ENCODE data around the gene IGF1R.

- TF ChIP-seq E2F1 (CRISPR knock-in tag; IDR thresholded peaks at IDR 0.05) (no peak), ATF2 (CRISPR knock-in tag; IDR thresholded peaks at IDR 0.05; ENCODE audit: borderline replicate concordance, low read depth) (no peak), FOXP1 (CRISPR knock-in tag; IDR thresholded peaks at IDR 0.05; ENCODE audit: borderline replicate concordance) (no peak), CTCF (IDR thresholded peaks at IDR 0.05) (peak; percentile 51), PREB (CRISPR knock-in tag; IDR thresholded peaks at IDR 0.05; ENCODE audit: borderline replicate concordance) (no peak), TP53 (CRISPR knock-in tag; IDR thresholded peaks at IDR 0.05) (no peak), FOXJ3 (CRISPR knock-in tag; IDR thresholded peaks at IDR 0.05; ENCODE audit: borderline replicate concordance) (no peak), USF1 (CRISPR knock-in tag; IDR thresholded peaks at IDR 0.05) (no peak), RORB (CRISPR knock-in tag; IDR thresholded peaks at IDR 0.05) (no peak), HMGXB4 (CRISPR knock-in tag; IDR thresholded peaks at IDR 0.05) (no peak), STAT6 (CRISPR knock-in tag; conservative IDR thresholded peaks at IDR 0.05; ENCODE audit: low read depth) (no peak), ATF3 (CRISPR knock-in tag; conservative IDR thresholded peaks at IDR 0.05) (no peak), JUN (CRISPR knock-in tag; IDR thresholded peaks at IDR 0.05) (no peak)
These were observed 233.5 kb downstream of the IGF1R start for GRCh38 chr15:98881526-98882520.

Measured in WTC11 (cell line).